Measurements from ENCODE around the gene CRAMP1.
"Not testable (repeated sequence)": the region's sequence is repeated elsewhere in the genome, so short reads cannot be mapped to it uniquely, and the experiment has no call there.

The CRAMP1 gene

GRCh38 chr16:1718236-1718635, 106.1 kb downstream of the CRAMP1 start:
- not testable (repeated sequence) for DNase-seq

GRCh38 chr16:1719559-1720229, 107.5 kb downstream of the CRAMP1 start:
- DNase-seq: not testable (repeated sequence)

- no peak for DNase-seq
Measured at GRCh38 chr16:1721372-1721771, 109.2 kb downstream of the CRAMP1 start.

GRCh38 chr16:1723450-1724147, 111.4 kb downstream of the CRAMP1 start:
- peak in 6 of 14 donors; percentile 14 to 22 (median 18) for DNase-seq

- no peak for DNase-seq
Measured at GRCh38 chr16:1724491-1724890, 112.3 kb downstream of the CRAMP1 start.

- DNase-seq: no peak
Measured at GRCh38 chr16:1726661-1727502, 114.7 kb downstream of the CRAMP1 start.
